Right lung (tissue), 5 donors: ENCODE measurements around the gene TSPAN3. TPM values are rescaled to one million over a fixed set of nuclear protein-coding genes. Genes with fewer than 3 reads are reported as not detected.

ENCODE experiments used
- DNase-seq, 2 donors: peaks; one replicate each; pipeline ENCODE4 v3.0.0-alpha.2; 2013
- polyA plus RNA-seq, 5 donors: library from polyadenylated mRNA; unstranded; fragments of 120-200 nt; gene quantifications; one replicate each; pipeline versions ENCODE4 v1.2.1 to v1.2.3, GENCODE V29; 2013; ENCODE audit warnings: inconsistent platforms in 1 of 5, low replicate concordance in 1 of 5; ENCODE audit not compliant: insufficient read length in 5 of 5, insufficient read depth in 1 of 5

The TSPAN3 gene
- polyA plus RNA-seq, 5 donors: 327 to 424 (median 329) TPM

DNA sequence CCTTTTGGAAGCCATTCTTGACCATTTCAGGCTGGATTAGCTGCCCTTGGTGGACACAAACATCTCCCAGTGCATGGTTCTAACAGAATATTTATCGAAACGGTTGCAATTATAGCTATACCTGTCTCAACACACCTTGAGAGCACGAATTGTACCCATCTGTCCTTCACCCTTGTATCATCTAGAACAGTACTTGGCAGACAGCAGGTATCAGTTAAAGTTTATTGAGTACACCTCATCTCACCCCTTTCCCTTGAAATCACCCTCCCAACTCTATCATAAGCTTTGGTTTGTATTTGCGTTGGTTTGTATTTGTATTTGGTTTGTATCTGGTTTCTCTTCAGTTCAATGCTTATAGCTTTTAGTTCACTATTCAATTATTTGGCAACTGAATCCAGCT is 12.4 kb downstream of the TSPAN3 start:
- no peak for DNase-seq

DNA sequence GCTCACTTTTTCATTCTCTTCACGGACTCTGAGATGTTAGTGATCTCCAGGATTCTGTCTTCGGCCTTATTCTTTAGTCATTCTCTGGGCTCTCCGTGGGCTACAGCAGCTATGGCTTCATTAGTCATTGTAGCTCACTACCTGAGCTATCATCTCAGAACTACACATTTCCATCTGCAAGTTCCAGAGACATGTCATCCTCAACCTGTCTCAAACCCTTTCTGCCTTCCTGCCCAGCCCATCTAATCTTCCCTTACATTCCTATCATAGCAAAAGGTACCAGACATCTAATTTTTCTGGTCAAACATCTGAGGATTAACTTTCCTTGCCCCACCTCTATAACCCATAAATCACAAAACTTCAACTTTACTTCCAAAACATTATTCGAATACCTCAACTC is 13.2 kb downstream of the TSPAN3 start:
- no peak for DNase-seq

DNA sequence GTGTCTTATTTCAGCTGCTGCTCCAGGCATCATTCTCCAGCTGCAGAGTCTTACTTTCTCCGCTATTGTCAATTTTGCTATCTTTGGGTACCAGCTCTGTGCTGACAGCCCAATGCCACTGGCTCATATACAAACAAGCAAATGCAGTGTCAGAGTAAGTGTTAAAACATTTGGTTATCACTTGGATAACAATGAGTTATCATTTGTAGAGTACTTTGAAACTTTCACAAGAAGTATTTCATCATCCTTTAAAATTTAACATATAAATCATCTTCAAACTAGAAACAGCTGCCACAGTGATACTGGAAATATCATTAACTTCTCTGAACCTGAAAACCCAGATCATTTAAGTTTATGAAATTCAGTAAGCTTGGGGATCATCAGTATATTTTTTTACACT is 13.8 kb downstream of the TSPAN3 start:
- no peak for DNase-seq

GRCh38 chr15:77053709-77054108 is 17.2 kb downstream of the TSPAN3 start:
- no peak for DNase-seq

- no peak for DNase-seq
Measured at GRCh38 chr15:77052556-77052955, 18.4 kb downstream of the TSPAN3 start.

GRCh38 chr15:77048135-77048876 is 22.6 kb downstream of the TSPAN3 start:
- no peak for DNase-seq

- no peak for DNase-seq
Measured at GRCh38 chr15:77046704-77047412, 24.1 kb downstream of the TSPAN3 start.

DNA sequence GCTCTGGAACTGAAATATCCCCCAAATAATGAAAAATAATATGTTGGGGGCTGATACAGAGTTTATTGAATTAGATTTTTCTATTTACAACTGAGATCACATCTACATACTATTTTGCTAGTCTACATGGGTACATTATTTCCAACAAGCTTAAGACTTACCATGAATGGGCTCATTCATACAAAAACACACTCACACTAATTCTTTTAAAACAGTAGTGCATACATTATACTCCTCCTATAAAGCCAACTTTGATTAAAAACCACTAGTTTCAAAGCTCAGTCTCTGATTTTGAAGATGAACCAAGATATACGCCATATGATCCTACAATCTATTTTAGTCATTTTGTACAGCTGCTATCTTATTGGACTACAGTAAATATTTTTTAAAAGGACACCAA is 24.9 kb downstream of the TSPAN3 start:
- no peak for DNase-seq

DNA sequence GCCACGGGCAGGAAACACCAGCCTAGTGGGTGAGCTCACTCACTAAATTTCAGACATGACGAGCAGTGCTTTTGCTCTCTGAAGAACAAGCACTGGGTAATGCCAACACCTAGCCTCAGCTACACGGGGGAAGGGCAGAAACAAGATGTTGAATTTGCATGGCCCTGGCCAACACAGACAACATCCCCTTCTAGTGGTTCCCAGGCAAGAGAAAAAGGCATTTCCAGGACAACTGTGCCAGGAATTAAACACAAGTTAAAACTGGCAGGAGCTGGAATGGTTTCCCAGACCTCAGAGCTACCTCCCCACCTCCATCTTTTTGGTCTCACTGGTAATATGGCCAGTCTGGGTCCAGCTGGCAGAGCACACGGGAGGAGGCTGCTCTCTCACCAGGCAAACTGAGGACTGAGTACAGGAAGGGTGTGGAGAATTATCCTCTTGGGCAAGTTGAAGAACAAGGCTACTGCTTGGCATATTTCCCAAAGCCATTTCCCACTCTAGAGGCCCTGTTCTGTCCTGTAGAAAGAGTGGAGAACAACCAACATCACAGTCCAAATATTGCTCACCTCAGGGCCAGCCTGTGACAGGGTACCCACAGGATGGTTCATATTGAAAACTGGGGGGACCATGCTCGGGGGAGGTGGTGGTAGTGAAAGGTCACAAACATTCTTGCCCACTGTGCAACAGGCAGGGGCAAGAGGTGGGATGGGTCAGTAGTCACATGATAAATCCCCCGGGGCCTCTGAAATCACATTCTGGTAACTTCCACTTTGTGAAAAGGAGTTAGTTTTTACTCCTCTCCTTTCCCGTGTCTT is 26.5 kb downstream of the TSPAN3 start:
- no peak for DNase-seq

DNA sequence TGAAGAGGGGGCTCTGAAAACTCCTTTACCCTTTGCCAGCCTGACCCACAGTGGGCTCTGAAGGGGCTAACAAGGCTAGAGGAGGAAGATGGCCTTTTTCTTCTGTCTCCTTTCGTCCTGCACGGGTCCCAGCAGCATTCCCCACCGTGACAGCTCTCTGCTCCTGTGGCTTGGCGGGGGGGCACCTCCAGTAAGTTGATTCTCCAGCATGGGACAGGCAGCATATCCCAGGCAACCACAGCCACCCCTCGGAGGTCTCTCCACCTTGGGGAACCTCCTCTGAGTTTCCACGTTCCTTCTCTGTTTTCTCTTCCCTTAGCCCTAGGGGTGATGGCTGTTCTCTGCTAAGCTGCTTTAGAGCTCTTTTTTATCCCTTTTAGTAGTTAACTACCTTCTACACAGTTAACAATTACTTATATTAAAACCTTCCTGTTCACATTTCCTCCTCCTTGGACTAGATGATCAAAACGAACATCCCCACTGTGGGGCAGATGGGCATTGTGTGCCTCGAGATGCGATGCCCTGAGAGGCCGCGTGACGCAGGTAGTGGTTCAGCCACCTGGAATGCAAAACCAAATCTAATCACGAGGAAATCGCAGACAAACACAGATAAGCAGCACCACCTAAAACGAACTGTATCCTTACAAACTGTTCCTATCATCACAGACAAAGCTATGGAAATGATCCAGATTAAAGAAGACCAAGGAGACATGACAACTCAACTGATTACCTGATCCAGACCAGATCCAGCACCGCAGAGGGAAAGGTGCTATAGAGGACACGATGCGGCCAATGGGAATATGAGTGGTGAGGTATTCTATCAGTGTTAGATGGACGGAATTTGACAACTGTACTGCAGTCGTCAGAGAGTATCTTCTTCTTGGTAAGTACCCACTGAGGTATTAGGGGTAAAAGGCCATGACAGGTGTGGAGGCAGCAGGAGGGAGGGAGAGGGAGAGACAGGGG is 27.7 kb downstream of the TSPAN3 start:
- no peak for DNase-seq

DNA sequence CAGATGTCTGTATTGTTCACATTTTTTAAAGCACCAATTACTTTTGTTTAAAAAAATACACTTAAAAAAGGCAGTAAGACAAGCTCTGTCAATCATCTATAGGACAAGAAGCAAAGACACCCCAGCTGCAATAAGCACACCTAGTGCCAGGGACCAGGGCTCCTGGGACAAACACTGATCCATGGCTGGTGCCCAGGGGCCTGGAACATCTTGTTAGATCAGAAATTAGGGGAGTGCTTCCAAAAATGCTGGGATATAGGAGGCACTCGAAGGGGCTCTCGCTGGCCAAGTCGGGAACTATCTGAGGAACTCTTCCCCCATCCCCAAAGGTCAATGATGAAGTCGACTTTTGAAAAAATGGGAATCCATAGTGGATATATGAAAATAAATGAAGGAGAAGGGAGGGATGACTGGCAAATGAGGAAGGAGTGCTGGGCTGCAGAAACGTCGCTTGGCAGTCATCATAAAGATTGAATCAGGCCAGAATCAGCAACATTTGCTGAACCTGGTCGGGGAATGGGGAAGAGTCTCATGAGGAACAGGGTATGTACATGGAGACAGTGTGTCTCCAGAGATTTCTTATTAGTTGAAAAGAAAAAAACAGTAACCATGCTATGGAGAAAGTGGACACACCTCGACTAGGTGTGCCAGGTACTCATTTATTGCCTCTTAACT is 28.5 kb downstream of the TSPAN3 start:
- no peak for DNase-seq

DNA sequence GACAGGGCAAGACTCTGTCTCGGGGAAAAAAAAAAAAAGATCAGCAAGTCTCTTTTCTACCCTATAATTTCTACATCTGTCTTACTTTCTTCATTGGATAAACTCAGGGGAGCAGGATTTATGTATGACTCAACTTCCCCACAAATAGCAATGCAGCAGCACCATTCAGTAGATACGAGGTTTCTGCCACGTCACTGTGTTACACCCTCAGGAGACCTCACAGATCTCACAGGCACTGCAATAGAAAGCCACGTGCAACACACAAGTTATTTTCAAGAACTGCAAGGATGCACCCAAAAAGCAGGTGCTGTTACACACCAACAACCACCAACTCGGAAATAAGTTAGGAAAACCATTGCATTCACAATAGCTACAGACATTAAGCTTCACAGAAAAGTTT is 30.2 kb downstream of the TSPAN3 start:
- DNase-seq: no peak

DNA sequence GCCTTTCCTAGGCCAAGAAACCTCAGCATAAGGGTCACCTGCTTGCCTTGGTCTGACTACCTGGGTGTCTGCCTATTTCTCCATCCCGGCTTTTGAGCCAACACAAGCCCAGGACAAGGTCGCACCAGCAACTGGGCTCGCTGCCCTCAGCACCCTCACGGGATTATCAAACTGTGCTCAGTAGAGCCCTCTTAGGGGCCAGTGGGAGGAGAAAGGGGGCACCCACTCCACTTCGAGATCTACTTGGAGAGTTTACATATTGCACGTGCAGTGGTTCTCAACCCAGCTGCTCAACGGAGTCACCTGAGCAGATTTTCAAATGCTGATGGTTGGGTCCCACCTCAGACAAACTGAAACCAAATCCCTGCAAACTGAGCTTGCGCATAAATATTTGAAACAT is 31.1 kb downstream of the TSPAN3 start:
- no peak for DNase-seq

DNA sequence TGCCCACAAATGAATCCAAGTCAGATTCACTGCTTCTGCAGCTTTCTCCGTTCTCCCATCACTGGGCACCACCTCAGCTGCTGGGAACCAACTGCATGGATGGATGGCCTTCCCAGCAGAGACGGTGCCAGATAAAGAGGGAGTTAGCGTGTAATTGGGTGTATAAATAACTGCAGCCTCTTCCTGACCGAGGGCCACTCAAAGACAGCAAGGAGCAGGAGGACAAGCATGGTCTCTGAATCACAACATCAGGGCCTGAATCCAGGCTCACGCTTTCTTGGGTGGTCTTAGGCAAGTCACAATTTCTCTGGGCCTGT is 31.7 kb downstream of the TSPAN3 start:
- DNase-seq: no peak

DNA sequence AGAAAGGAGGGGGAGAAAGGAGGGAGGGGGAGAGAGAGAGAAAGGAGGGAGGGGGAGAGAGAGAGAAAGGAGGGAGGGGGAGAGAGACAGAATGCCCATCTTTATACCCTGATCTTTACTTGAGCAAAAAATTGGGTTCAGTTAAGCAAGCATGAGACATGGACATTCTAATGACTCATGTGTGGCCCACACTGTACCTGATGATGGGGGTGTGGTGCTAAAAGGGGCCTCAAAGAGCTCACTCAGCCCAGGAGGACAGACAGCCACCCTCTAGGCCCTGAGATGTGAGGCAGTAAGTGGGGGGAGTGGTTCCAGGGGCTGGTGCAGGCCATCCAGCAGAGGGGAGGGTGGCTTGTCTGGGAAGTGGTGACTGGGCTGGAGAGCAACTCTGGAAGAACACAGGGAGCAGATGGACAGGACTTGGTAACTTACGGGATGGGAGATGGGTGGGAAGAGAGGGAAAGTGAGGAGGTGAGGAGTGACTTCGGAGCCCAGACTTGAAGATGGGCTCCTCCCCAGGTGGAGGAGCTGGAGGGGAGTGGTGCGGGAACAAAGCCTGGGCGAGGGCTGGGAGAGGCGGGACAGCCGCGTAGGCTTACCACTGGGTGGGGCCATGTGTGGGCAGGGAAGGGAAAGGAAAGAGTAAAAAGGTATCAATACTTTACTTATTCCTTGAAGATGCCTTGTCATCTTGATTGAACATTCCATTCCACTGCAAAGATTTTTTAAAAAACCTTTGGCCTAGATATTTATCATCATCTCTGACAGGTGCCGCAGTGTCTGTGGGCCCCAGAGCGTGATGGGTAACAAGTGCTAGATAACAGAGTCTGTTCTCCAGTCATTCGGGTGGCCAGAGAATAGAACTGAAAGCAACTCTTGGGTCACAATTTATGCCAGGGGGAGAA is 32.3 kb downstream of the TSPAN3 start:
- DNase-seq: no peak

- no peak for DNase-seq
Measured at GRCh38 chr15:77037388-77038209, 33.3 kb downstream of the TSPAN3 start.

DNA sequence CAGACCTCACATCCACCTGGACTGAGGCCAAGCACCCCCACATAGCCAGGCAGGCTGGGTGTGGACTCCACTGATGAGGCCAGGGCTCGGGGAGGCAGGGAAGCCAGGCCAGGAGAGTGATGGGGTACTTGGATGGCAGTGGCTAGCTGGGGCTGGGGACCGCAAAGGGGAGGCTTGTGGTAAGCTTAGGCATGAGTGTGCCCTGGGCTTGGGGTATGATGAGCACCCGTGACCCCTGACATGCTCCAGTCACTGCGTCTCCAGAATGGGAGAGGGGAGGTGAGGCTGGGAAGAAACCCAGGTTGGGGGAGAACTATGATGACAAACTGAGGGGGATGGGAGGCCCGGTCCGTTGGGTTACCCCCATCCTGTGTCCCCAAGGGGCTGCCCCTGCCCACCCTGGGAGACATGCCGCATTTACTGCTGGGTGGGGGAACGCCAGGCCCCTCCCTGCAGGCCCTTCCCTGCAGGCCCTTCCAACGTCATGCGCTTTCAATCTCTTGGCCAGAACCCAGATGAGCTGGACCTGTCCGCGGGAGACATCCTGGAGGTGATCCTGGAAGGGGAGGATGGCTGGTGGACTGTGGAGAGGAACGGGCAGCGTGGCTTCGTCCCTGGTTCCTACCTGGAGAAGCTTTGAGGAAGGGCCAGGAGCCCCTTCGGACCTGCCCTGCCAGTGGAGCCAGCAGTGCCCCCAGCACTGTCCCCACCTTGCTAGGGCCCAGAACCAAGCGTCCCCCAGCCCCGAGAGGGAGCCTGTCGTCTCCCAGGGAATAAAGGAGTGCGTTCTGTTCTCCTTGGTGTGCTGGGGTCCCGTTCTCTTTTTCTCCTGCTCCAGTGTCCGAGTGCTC is 34.1 kb downstream of the TSPAN3 start:
- DNase-seq: no peak

GRCh38 chr15:77035999-77036471 is 34.9 kb downstream of the TSPAN3 start:
- no peak for DNase-seq
